ENCODE data around the gene RHBDL3.
A peak's percentile ranks its signal among the peaks of the same experiment; 100 is the strongest.
"Not testable (repeated sequence)": the region's sequence is repeated elsewhere in the genome, so short reads cannot be mapped to it uniquely, and the experiment has no call there.

RHBDL3 gene

GRCh38 chr17:32297860-32298259, 32.2 kb downstream of the RHBDL3 start:
- no peak for DNase-seq

GRCh38 chr17:32298298-32298697, 32.7 kb downstream of the RHBDL3 start:
- DNase-seq, result peak; percentile 36

DNA sequence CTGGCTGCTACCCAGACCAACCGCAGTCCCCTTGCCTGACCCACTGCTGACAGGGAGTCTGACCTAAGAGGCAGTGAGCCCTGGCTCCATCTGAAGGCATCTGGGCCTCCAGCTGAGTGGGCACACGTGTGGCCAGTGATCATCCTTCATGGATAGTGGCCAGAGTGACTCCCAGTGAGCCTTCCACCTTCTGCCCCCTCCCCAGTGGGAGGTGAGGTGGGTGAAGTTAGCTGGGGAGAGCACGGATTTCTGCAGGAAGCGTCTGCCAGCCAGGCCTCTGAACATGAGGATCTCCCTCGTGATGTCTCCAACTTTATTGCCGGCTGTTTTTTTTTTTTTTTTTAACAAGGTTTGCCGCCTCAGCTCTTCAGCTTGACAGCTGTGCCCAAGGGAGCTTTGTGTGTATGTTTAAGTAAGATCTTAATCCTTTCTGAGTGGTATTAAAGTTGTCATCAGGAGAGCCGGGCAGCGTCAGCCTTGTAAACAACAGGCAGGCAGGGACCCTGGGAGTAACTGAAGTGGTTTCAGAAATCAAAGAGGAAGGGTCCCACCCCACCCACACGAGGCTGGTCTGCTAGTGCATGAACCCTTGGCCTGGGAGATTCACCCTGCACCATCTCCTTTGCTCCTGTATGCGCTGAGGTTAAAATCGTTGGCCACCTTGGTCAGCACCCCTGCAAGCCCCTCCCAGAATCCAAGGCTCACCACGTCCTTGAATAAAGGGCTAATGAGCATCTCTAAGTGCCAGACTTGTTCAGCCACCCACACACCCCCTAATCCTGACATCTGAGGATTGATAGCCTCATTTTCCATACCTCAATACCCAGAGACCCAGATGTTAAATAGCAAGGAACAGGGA, 33.3 kb downstream of the RHBDL3 start:
- peak; percentile 76 for DNase-seq

GRCh38 chr17:32299580-32300164, 34.0 kb downstream of the RHBDL3 start:
- no peak for DNase-seq

GRCh38 chr17:32302037-32302436, 36.4 kb downstream of the RHBDL3 start:
- DNase-seq, result no peak

- no peak for DNase-seq
These were observed 37.4 kb downstream of the RHBDL3 start for GRCh38 chr17:32302860-32303649.

GRCh38 chr17:32303781-32304288, 38.2 kb downstream of the RHBDL3 start:
- DNase-seq, result peak; percentile 57

DNA sequence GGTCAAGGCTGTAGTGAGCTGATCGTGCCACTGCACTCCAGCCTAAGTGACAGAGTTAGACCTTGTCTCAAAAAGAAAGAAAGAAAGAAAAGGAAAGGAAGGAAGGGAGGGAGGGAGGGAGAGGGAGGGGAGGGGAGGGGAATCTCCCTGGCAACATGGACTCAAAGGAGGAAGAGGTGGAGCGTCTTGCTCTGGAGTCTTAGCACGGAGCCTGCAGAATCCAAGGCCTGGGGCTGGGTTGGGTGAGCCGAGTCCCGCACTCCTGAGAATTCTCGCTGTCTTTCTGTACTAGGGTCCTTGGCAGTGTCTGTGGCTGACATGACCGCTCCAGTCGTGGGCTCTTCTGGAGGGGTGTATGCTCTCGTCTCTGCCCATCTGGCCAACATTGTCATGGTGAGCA, 39.4 kb downstream of the RHBDL3 start:
- no peak for DNase-seq

- DNase-seq, result peak; percentile 30
These were observed 42.0 kb downstream of the RHBDL3 start for GRCh38 chr17:32307658-32308057.

DNA sequence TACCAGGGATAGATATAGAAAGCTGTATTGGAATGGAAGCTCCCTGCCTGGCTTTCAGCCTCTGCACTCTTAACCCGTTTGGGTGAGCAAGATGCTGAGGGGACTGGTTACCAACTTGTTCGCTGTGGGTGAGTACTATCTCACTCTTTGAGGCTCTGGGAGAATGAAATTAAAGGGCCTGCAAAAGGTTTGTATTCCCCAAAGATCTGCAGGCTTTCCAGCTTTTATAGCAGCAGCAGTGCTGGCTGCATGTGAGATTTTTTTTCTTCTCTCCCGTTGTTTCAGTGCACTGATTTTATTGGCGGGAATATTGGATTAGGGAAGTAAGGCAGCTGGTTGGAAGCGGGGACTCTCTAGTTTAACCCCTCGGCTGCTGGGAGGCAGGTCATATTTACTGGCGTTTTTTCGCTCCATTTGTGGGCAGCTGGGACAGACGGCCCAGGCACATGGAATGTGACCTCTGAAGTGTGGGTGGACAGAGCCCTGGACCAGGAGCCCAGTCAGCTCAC, 45.5 kb downstream of the RHBDL3 start:
- DNase-seq, result peak; percentile 15

DNA sequence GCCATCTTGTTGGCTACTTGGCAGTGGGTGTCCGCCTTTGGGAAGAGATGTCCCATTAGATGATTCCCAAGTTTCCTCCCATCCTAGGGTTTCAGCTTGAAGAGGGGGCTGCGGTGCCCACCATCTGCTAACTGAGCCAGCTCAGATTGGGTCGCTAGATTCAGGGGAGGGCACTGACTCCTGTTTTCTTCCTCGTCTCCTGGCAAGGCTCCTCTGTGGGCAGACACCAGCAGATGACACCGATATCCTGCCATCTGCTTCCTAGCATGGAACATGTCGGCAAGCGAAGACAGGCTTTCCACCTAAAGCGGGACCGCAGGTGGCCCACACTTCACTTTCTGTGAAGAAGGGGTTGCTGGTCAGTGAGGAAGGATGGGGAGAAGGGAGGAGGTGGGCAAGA, 49.0 kb downstream of the RHBDL3 start:
- no peak for DNase-seq

DNA sequence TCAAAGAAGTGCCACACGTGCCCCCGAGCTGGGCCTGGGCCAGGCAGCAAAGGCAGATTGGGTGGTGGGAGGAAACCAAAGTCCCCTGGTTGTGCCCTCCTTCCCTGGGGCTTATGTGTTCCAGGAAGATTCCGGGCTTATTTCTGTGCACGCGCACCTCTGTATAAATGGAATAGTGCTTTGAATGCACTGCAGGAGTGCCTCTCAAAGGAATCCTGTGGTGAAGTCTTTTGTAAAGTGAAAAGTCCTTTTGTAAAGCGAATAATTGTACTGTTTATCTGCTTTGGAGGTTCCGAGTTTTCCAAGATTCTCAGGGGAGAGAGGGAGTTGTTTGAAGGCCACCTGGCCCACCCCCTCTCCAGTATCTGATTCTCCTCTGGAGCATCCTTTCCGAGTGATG, 49.5 kb downstream of the RHBDL3 start:
- DNase-seq, result no peak

GRCh38 chr17:32316653-32317052, 51.0 kb downstream of the RHBDL3 start:
- not testable (repeated sequence) for DNase-seq

DNA sequence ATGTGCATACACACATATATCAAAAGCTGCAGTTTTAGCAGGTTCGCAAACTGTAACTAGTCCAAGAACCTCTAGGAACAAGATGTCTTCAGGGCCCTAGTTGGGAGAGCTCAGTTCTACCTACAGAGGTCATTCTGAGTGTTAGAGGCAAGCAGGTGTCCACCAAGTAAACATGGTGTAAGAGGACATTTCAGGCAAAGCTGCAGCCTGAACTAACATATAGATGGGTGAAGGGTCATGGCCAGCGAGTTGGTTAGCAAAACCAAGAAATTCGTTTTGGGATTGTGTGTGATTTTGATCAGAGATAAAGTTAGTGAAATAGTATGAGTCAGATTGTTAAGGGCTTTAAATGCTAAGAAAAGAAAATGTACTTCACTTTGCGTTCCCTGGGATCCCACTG, 51.7 kb downstream of the RHBDL3 start:
- no peak for DNase-seq

- no peak for DNase-seq
These were observed 52.4 kb downstream of the RHBDL3 start for GRCh38 chr17:32318071-32318470.

- DNase-seq, result peak; percentile 26
These were observed 53.9 kb downstream of the RHBDL3 start for GRCh38 chr17:32319548-32319905.

GRCh38 chr17:32320080-32320479, 54.4 kb downstream of the RHBDL3 start:
- DNase-seq, result not testable (repeated sequence)

DNA sequence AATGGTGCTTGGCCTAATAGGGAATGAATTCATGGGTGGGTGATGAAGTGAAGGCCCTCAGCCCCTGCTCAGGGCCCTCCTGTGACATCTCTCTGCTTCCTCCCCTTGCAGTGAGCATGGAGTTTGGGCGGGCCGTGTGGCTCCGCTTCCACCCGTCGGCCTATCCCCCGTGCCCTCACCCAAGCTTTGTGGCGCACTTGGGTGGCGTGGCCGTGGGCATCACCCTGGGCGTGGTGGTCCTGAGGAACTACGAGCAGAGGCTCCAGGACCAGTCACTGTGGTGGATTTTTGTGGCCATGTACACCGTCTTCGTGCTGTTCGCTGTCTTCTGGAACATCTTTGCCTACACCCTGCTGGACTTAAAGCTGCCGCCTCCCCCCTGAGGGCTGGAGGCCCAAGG, 55.2 kb downstream of the RHBDL3 start:
- no peak for DNase-seq

- DNase-seq, result no peak
These were observed 57.4 kb downstream of the RHBDL3 start for GRCh38 chr17:32323046-32323445.

GRCh38 chr17:32323811-32324491, 58.3 kb downstream of the RHBDL3 start:
- no peak for DNase-seq

DNA sequence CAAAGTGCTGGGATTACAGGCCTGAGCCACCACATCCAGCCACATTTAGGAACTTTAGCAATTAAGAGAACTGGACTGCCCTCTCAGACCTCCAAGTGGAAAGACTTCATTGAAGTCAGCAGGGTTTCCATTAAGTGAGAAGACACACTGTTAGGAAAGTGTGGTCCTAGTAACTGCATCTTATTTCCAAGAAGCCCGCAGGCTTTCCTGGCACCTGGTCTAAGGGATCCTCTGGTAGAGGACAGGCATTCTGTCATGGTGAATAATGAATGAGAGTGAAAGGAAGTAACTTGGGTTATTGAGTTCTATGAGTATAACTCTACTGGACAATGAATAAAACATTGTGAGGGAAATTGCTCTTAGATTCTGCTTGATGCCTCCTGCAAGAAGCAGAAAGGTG, 62.3 kb downstream of the RHBDL3 start:
- no peak for DNase-seq

DNA sequence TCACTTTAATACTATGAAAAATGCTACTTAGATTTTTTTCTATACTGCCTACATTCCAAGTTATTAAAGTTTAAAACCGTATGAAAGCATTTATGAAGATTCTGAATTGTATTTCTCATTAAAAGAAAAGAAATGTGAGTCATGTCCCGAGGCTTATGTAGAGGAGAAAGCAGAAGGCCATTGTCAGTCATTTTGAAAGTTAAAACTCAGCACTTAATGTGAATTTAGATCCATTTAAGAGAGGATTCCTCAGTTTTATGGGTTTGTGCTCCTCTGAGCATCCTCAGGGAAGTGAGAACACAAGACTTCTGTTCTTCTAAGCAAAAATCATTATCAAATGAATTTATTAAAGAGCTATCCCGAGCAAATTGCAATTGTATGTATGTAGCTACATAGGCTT, 64.5 kb downstream of the RHBDL3 start:
- DNase-seq, result no peak

All from DMS79 treated with DMSO at 0.1 percent for 48 hours (cell line).